ENCODE measurements around the gene ABCC1. TPM values are rescaled to one million over a fixed set of nuclear protein-coding genes. Genes with fewer than 3 reads are reported as not detected.

Gene ABCC1
- total RNA-seq, 1 donor from 2014 or later: 29.9 TPM

DNA sequence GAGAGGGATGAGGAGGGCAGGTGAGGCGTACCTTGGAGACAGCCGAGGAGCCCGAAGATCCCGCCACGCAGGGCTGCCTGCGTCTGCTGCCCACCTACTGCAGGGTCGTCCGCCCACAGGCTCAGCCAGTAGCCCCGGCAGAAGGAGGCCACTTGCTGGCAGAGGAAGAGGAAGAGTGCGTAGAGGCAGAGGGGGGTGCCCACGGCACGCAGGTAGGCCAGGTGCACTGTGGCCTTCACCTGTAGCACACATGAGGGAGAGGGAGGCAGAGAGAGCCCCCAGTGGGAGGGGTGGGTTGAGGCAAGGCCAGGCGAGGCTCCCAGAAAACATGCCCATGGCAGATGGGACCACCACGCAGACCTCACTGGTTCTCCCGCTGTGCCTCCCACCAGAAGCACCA is 220.2 kb downstream of the ABCC1 start:
- TF ChIP-seq, protein P1, sequence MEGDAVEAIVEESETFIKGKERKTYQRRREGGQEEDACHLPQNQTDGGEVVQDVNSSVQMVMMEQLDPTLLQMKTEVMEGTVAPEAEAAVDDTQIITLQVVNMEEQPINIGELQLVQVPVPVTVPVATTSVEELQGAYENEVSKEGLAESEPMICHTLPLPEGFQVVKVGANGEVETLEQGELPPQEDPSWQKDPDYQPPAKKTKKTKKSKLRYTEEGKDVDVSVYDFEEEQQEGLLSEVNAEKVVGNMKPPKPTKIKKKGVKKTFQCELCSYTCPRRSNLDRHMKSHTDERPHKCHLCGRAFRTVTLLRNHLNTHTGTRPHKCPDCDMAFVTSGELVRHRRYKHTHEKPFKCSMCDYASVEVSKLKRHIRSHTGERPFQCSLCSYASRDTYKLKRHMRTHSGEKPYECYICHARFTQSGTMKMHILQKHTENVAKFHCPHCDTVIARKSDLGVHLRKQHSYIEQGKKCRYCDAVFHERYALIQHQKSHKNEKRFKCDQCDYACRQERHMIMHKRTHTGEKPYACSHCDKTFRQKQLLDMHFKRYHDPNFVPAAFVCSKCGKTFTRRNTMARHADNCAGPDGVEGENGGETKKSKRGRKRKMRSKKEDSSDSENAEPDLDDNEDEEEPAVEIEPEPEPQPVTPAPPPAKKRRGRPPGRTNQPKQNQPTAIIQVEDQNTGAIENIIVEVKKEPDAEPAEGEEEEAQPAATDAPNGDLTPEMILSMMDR (IDR thresholded peaks at IDR 0.05; ENCODE audit: partially characterized antibody, unreplicated experiment): no peak
- Mint-ChIP-seq H3K27ac (ENCODE audit: unreplicated experiment) (no peak overlapping the region), H3K36me3 (ENCODE audit: unreplicated experiment) (no peaks in the 10 kb centered on the region), H3K4me3 (ENCODE audit: unreplicated experiment) (no peak overlapping the region), H3K4me1 (ENCODE audit: low read depth, unreplicated experiment) (no peaks in the 10 kb centered on the region), H3K27me3 (ENCODE audit: unreplicated experiment) (peaks cover 4% of the 10 kb centered on the region), H3K9me3 (ENCODE audit: unreplicated experiment) (no peaks in the 10 kb centered on the region)
- DNase-seq: no peak

DNA sequence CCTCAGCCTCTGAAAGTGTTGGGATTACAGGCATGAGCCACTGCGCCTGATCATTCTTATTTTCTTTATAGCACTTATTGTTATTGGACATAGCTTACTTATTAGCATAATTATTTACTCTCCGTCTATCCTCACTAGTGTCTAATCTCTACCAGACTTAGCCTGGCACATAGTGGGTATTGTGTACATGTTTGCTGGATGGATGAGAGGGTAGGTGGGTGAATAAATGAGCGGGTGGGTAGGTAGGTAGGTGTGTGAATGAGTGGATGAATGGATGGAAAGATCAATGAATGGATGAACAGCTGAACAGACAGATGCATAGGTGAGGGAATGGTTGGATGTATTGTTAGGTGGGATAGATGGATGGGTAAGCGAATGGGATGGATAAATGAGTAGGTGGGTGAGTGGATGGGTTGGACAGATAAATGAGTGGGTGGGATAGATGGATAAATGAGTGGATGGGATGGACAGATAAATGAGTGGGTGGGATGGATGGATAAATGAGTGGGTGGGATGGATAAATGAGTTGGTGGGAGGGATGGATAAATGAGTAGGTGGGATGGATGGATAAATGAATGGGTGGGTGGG is 222.0 kb downstream of the ABCC1 start:
- TF ChIP-seq, protein P1 (IDR thresholded peaks at IDR 0.05; ENCODE audit: partially characterized antibody, unreplicated experiment): no peak
- peaks cover 9% of the 10 kb centered on the region for H3K36me3 Mint-ChIP-seq (ENCODE audit: unreplicated experiment)
- peaks cover 4% of the 10 kb centered on the region for H3K9me3 Mint-ChIP-seq (ENCODE audit: unreplicated experiment)
- H3K4me1 Mint-ChIP-seq (ENCODE audit: low read depth, unreplicated experiment): peaks cover 2% of the 10 kb centered on the region
- DNase-seq: no peak
- no peak overlapping the region for H3K27ac Mint-ChIP-seq (ENCODE audit: unreplicated experiment)
- no peak overlapping the region for H3K4me3 Mint-ChIP-seq (ENCODE audit: unreplicated experiment)
- H3K27me3 Mint-ChIP-seq (ENCODE audit: unreplicated experiment): peaks cover 4% of the 10 kb centered on the region

DNA sequence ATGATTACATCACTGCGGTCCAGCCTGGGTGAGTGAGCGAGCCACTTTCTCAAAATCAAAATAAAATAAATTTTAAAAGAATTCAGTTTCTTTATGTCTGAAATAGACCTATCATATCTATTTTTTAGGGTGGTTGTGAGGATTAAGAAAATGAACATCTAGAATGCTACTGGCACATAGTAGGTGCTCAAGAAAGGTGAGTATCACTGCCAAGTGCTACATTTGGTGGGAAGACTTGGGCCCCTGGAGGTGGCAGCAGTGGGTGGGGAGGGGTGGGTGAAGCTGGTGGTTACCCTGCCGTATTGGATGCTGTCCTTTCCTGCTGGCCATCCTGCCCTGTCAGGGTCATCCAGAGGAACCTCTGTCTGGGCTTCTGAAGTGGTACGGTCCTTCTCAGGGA is 223.6 kb downstream of the ABCC1 start:
- no peak for DNase-seq
- TF ChIP-seq, protein P1 (IDR thresholded peaks at IDR 0.05; ENCODE audit: partially characterized antibody, unreplicated experiment): no peak
- no peak overlapping the region for H3K4me3 Mint-ChIP-seq (ENCODE audit: unreplicated experiment)
- peaks cover 2% of the 10 kb centered on the region for H3K4me1 Mint-ChIP-seq (ENCODE audit: low read depth, unreplicated experiment)
- H3K9me3 Mint-ChIP-seq (ENCODE audit: unreplicated experiment): peaks cover 5% of the 10 kb centered on the region
- H3K27ac Mint-ChIP-seq (ENCODE audit: unreplicated experiment): no peak overlapping the region
- H3K36me3 Mint-ChIP-seq (ENCODE audit: unreplicated experiment): peaks cover 10% of the 10 kb centered on the region
- H3K27me3 Mint-ChIP-seq (ENCODE audit: unreplicated experiment): peaks cover 4% of the 10 kb centered on the region

DNA sequence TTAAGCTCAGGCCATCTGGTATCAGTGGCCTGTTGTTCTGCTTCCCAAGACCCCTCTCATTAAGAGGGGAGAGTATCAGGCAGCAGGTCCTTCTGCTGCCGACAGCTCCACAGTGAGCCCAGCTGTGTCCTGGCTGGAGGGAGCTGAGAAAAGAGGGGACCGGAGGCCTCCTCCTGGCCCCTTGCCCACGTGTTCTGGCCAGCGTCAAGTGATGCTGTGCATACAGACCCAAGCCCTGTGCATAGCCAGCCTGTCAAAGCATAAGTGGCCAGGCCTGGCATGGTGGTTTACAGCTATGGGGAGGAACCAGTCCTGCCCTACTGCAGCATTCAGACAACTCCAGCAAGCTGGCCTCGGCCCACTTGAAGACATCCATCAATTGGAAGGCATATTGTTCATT is 225.9 kb downstream of the ABCC1 start:
- Mint-ChIP-seq H3K36me3 (ENCODE audit: unreplicated experiment) (peaks cover 18% of the 10 kb centered on the region), H3K27me3 (ENCODE audit: unreplicated experiment) (peaks cover 4% of the 10 kb centered on the region), H3K4me1 (ENCODE audit: low read depth, unreplicated experiment) (peaks cover 2% of the 10 kb centered on the region), H3K4me3 (ENCODE audit: unreplicated experiment) (no peak overlapping the region), H3K9me3 (ENCODE audit: unreplicated experiment) (peaks cover 6% of the 10 kb centered on the region), H3K27ac (ENCODE audit: unreplicated experiment) (no peak overlapping the region)
- TF ChIP-seq, protein P1 (IDR thresholded peaks at IDR 0.05; ENCODE audit: partially characterized antibody, unreplicated experiment): no peak
- peak; percentile 49 for DNase-seq

DNA sequence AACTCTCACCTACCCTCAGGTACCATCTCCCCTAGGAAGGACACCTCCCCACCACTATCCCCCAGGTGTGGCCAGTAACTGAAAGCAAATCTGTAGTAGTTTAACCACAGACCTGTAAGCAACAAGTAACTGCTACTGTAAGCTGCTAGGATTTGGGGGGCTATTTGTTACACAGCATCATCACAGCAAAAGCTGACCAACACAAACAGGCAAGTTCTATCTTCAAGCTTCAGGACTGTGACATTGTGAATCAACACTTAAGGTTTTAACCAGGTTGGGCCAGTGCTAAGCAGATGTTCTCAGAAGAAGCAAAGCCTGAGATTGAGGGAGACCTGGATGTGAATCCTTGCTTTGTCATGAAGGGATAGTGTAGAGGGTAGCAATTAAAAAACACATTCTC is 226.9 kb downstream of the ABCC1 start:
- Mint-ChIP-seq H3K4me3 (ENCODE audit: unreplicated experiment) (no peak overlapping the region), H3K27ac (ENCODE audit: unreplicated experiment) (no peak overlapping the region), H3K36me3 (ENCODE audit: unreplicated experiment) (peaks cover 18% of the 10 kb centered on the region), H3K9me3 (ENCODE audit: unreplicated experiment) (peaks cover 6% of the 10 kb centered on the region), H3K27me3 (ENCODE audit: unreplicated experiment) (peaks cover 2% of the 10 kb centered on the region), H3K4me1 (ENCODE audit: low read depth, unreplicated experiment) (peaks cover 2% of the 10 kb centered on the region)
- TF ChIP-seq, protein P1 (IDR thresholded peaks at IDR 0.05; ENCODE audit: partially characterized antibody, unreplicated experiment): no peak
- no peak for DNase-seq
